GM10847 (cell line): ENCODE measurements around the gene ETV3.

Source experiments
- POLR2A ChIP-seq: IDR thresholded peaks from 2 replicates; pipeline ENCODE4 v1.6.1; 2011; ENCODE audit not compliant: insufficient read length; ENCODE audit errors: extremely low read depth

Gene ETV3

GRCh38 chr1:157132111-157132510 lies 6.1 kb downstream of the ETV3 start:
- no peak for TF ChIP-seq POLR2A

- TF ChIP-seq POLR2A: no peak
Measured at GRCh38 chr1:157131281-157131680, 6.9 kb downstream of the ETV3 start.

GRCh38 chr1:157124855-157125254 lies 13.3 kb downstream of the ETV3 start:
- TF ChIP-seq POLR2A: no peak

- no peak for TF ChIP-seq POLR2A
Measured at GRCh38 chr1:157119448-157119847, 18.7 kb downstream of the ETV3 start.

- TF ChIP-seq POLR2A: no peak
Measured at GRCh38 chr1:157119008-157119407, 19.2 kb downstream of the ETV3 start.

- no peak for TF ChIP-seq POLR2A
Measured at GRCh38 chr1:157117527-157118057, 20.6 kb downstream of the ETV3 start.

GRCh38 chr1:157116737-157117103 lies 21.5 kb downstream of the ETV3 start:
- no peak for TF ChIP-seq POLR2A

- TF ChIP-seq POLR2A: no peak
Measured at GRCh38 chr1:157115851-157116736, 22.1 kb downstream of the ETV3 start.

GRCh38 chr1:157115429-157115838 lies 22.8 kb downstream of the ETV3 start:
- no peak for TF ChIP-seq POLR2A

- no peak for TF ChIP-seq POLR2A
Measured at GRCh38 chr1:157114183-157115121, 23.7 kb downstream of the ETV3 start.

GRCh38 chr1:157113631-157114030 lies 24.6 kb downstream of the ETV3 start:
- no peak for TF ChIP-seq POLR2A

- no peak for TF ChIP-seq POLR2A
Measured at GRCh38 chr1:157113106-157113505, 25.1 kb downstream of the ETV3 start.

GRCh38 chr1:157112186-157112867 lies 25.9 kb downstream of the ETV3 start:
- TF ChIP-seq POLR2A: no peak

GRCh38 chr1:157111396-157112165 lies 26.6 kb downstream of the ETV3 start:
- TF ChIP-seq POLR2A: no peak
